ENCODE measurements around the gene CEMP1. TPM values are rescaled to one million over a fixed set of nuclear protein-coding genes. Genes with fewer than 3 reads are reported as not detected.
"Not testable (repeated sequence)": the region's sequence is repeated elsewhere in the genome, so short reads cannot be mapped to it uniquely, and the experiment has no call there.

Gene CEMP1
- total and polyA plus RNA-seq, 5 donors from 2014 or later = 0.27 to 3.8 (median 3.7) TPM

- H3K36me3 ChIP-seq (ENCODE audit: control insufficient read depth, insufficient read depth, low read length); H3K4me1 ChIP-seq (ENCODE audit: control insufficient read depth, insufficient read depth, low read length, poor library complexity, severe bottlenecking); H3K27me3 Mint-ChIP-seq; H3K27ac ChIP-seq (ENCODE audit: insufficient read depth, low read length, poor library complexity, severe bottlenecking); H3K4me3 Mint-ChIP-seq; H3K27me3 ChIP-seq (ENCODE audit: control insufficient read depth, insufficient read depth, low read length); H3K4me3 ChIP-seq (ENCODE audit: low read depth, low read length); ATAC-seq (ENCODE audit: low read depth in 2 of 2); H3K27ac Mint-ChIP-seq; H3K4me1 Mint-ChIP-seq; H3K36me3 Mint-ChIP-seq; H3K9me3 Mint-ChIP-seq; DNase-seq; H3K9me3 ChIP-seq (ENCODE audit: control insufficient read depth in 2 of 2, low read length in 2 of 2): not testable (repeated sequence)
These were observed 36.3 kb upstream of the CEMP1 start for GRCh38 chr16:2567506-2567905.

GRCh38 chr16:2560798-2561133, 29.6 kb upstream of the CEMP1 start:
- DNase-seq (peak in 2 of 3 donors; percentile 39 to 65), ATAC-seq (ENCODE audit: low read depth in 2 of 2) (peak; percentile 87 to 88)
- not testable (repeated sequence) for H3K27ac Mint-ChIP-seq; H3K36me3 Mint-ChIP-seq; H3K9me3 ChIP-seq (ENCODE audit: control insufficient read depth in 2 of 2, low read length in 2 of 2); H3K27me3 Mint-ChIP-seq; H3K27me3 ChIP-seq (ENCODE audit: control insufficient read depth, insufficient read depth, low read length); H3K36me3 ChIP-seq (ENCODE audit: control insufficient read depth, insufficient read depth, low read length); H3K4me1 Mint-ChIP-seq; H3K27ac ChIP-seq (ENCODE audit: insufficient read depth, low read length, poor library complexity, severe bottlenecking); H3K4me1 ChIP-seq (ENCODE audit: control insufficient read depth, insufficient read depth, low read length, poor library complexity, severe bottlenecking); H3K9me3 Mint-ChIP-seq; H3K4me3 Mint-ChIP-seq; H3K4me3 ChIP-seq (ENCODE audit: low read depth, low read length)

- not testable (repeated sequence) for H3K4me3 Mint-ChIP-seq; H3K27ac ChIP-seq (ENCODE audit: insufficient read depth, low read length, poor library complexity, severe bottlenecking); H3K36me3 ChIP-seq (ENCODE audit: control insufficient read depth, insufficient read depth, low read length); DNase-seq; H3K4me1 ChIP-seq (ENCODE audit: control insufficient read depth, insufficient read depth, low read length, poor library complexity, severe bottlenecking); H3K27me3 Mint-ChIP-seq; H3K27me3 ChIP-seq (ENCODE audit: control insufficient read depth, insufficient read depth, low read length); H3K9me3 ChIP-seq (ENCODE audit: control insufficient read depth in 2 of 2, low read length in 2 of 2); H3K4me3 ChIP-seq (ENCODE audit: low read depth, low read length); H3K27ac Mint-ChIP-seq; H3K9me3 Mint-ChIP-seq; H3K36me3 Mint-ChIP-seq; H3K4me1 Mint-ChIP-seq
- ATAC-seq (ENCODE audit: low read depth in 2 of 2) = peak; percentile 6 to 30
These were observed 29.1 kb upstream of the CEMP1 start for GRCh38 chr16:2560131-2560797.

GRCh38 chr16:2557150-2557549, 25.9 kb upstream of the CEMP1 start:
- not testable (repeated sequence) for H3K27ac Mint-ChIP-seq, H3K4me1 Mint-ChIP-seq

GRCh38 chr16:2554709-2555425, 23.7 kb upstream of the CEMP1 start:
- H3K4me1 ChIP-seq (ENCODE audit: control insufficient read depth, insufficient read depth, low read length, poor library complexity, severe bottlenecking); H3K36me3 ChIP-seq (ENCODE audit: control insufficient read depth, insufficient read depth, low read length); H3K27me3 Mint-ChIP-seq; H3K27ac Mint-ChIP-seq; H3K4me1 Mint-ChIP-seq; H3K9me3 ChIP-seq (ENCODE audit: control insufficient read depth in 2 of 2, low read length in 2 of 2); H3K27ac ChIP-seq (ENCODE audit: insufficient read depth, low read length, poor library complexity, severe bottlenecking); H3K27me3 ChIP-seq (ENCODE audit: control insufficient read depth, insufficient read depth, low read length); DNase-seq; H3K9me3 Mint-ChIP-seq; H3K36me3 Mint-ChIP-seq; H3K4me3 Mint-ChIP-seq; H3K4me3 ChIP-seq (ENCODE audit: low read depth, low read length): not testable (repeated sequence)
- peak in 1 of 2 donors; percentile 29 for ATAC-seq (ENCODE audit: low read depth in 2 of 2)

More at GRCh38 chr16:2557150-2557549, 25.9 kb upstream of the CEMP1 start:
- H3K4me1 ChIP-seq (ENCODE audit: control insufficient read depth, insufficient read depth, low read length, poor library complexity, severe bottlenecking); ATAC-seq (ENCODE audit: low read depth in 2 of 2); H3K27me3 ChIP-seq (ENCODE audit: control insufficient read depth, insufficient read depth, low read length); H3K9me3 Mint-ChIP-seq; H3K9me3 ChIP-seq (ENCODE audit: control insufficient read depth in 2 of 2, low read length in 2 of 2); H3K4me3 Mint-ChIP-seq; H3K4me3 ChIP-seq (ENCODE audit: low read depth, low read length); H3K27me3 Mint-ChIP-seq; DNase-seq; H3K36me3 ChIP-seq (ENCODE audit: control insufficient read depth, insufficient read depth, low read length); H3K27ac ChIP-seq (ENCODE audit: insufficient read depth, low read length, poor library complexity, severe bottlenecking); H3K36me3 Mint-ChIP-seq: not testable (repeated sequence)

GRCh38 chr16:2551420-2551889, 20.2 kb upstream of the CEMP1 start:
- not testable (repeated sequence) for ATAC-seq (ENCODE audit: low read depth in 2 of 2); H3K36me3 Mint-ChIP-seq; H3K4me3 ChIP-seq (ENCODE audit: low read depth, low read length); H3K27ac Mint-ChIP-seq; H3K4me1 ChIP-seq (ENCODE audit: control insufficient read depth, insufficient read depth, low read length, poor library complexity, severe bottlenecking); H3K36me3 ChIP-seq (ENCODE audit: control insufficient read depth, insufficient read depth, low read length); H3K9me3 ChIP-seq (ENCODE audit: control insufficient read depth in 2 of 2, low read length in 2 of 2); H3K4me1 Mint-ChIP-seq; H3K27me3 Mint-ChIP-seq; DNase-seq; H3K4me3 Mint-ChIP-seq; H3K27ac ChIP-seq (ENCODE audit: insufficient read depth, low read length, poor library complexity, severe bottlenecking); H3K27me3 ChIP-seq (ENCODE audit: control insufficient read depth, insufficient read depth, low read length); H3K9me3 Mint-ChIP-seq

- H3K9me3 ChIP-seq (ENCODE audit: control insufficient read depth in 2 of 2, low read length in 2 of 2); DNase-seq; H3K27ac Mint-ChIP-seq; H3K4me3 Mint-ChIP-seq; H3K9me3 Mint-ChIP-seq; H3K36me3 ChIP-seq (ENCODE audit: control insufficient read depth, insufficient read depth, low read length); H3K27ac ChIP-seq (ENCODE audit: insufficient read depth, low read length, poor library complexity, severe bottlenecking); H3K27me3 Mint-ChIP-seq; H3K4me3 ChIP-seq (ENCODE audit: low read depth, low read length); H3K4me1 Mint-ChIP-seq; H3K36me3 Mint-ChIP-seq; ATAC-seq (ENCODE audit: low read depth in 2 of 2); H3K27me3 ChIP-seq (ENCODE audit: control insufficient read depth, insufficient read depth, low read length); H3K4me1 ChIP-seq (ENCODE audit: control insufficient read depth, insufficient read depth, low read length, poor library complexity, severe bottlenecking): not testable (repeated sequence)
These were observed 19.2 kb upstream of the CEMP1 start for GRCh38 chr16:2550283-2550878.

GRCh38 chr16:2543771-2544170, 12.6 kb upstream of the CEMP1 start:
- not testable (repeated sequence) for H3K27ac ChIP-seq (ENCODE audit: insufficient read depth, low read length, poor library complexity, severe bottlenecking); H3K36me3 ChIP-seq (ENCODE audit: control insufficient read depth, insufficient read depth, low read length); DNase-seq; H3K36me3 Mint-ChIP-seq; H3K27ac Mint-ChIP-seq; H3K9me3 Mint-ChIP-seq; H3K27me3 ChIP-seq (ENCODE audit: control insufficient read depth, insufficient read depth, low read length); H3K27me3 Mint-ChIP-seq; H3K4me3 ChIP-seq (ENCODE audit: low read depth, low read length); H3K9me3 ChIP-seq (ENCODE audit: control insufficient read depth in 2 of 2, low read length in 2 of 2); ATAC-seq (ENCODE audit: low read depth in 2 of 2)
- H3K4me1 ChIP-seq (ENCODE audit: control insufficient read depth, insufficient read depth, low read length, poor library complexity, severe bottlenecking) = peaks cover 20% of the 10 kb centered on the region
- Mint-ChIP-seq H3K4me1 (peaks cover 4 to 57% (median 30%) of the 10 kb centered on the region in 4 donors), H3K4me3 (peak overlapping the region in 1 of 4 donors; percentile 12)

Measured in CD4-positive, CD25-positive, alpha-beta regulatory T cell (primary cell).